ENCODE measurements around the gene PLET1.

Gene PLET1

GRCh38 chr11:112285841-112286311 lies 25.2 kb upstream of the PLET1 start:
- no peak for TF ChIP-seq CTCF (IDR thresholded peaks at IDR 0.05; ENCODE audit: insufficient read depth, missing control alignments)
- FAIRE-seq, result no peak

GRCh38 chr11:112281726-112282125 lies 21.1 kb upstream of the PLET1 start:
- TF ChIP-seq CTCF (IDR thresholded peaks at IDR 0.05; ENCODE audit: insufficient read depth, missing control alignments), result no peak
- DNase-seq (ENCODE audit: insufficient read length, low spot score), result no peak
- FAIRE-seq, result no peak

More at GRCh38 chr11:112285841-112286311, 25.2 kb upstream of the PLET1 start:
- no peak for DNase-seq (ENCODE audit: insufficient read length, low spot score)

GRCh38 chr11:112280268-112281126 lies 19.8 kb upstream of the PLET1 start:
- DNase-seq (ENCODE audit: insufficient read length, low spot score) (peak; percentile 55), FAIRE-seq (no peak)
- peak; percentile 76 for TF ChIP-seq CTCF (IDR thresholded peaks at IDR 0.05; ENCODE audit: insufficient read depth, missing control alignments)

GRCh38 chr11:112279901-112280267 lies 19.2 kb upstream of the PLET1 start:
- FAIRE-seq (no peak), DNase-seq (ENCODE audit: insufficient read length, low spot score) (peak; percentile 64)
- TF ChIP-seq CTCF (IDR thresholded peaks at IDR 0.05; ENCODE audit: insufficient read depth, missing control alignments), result peak; percentile 67

GRCh38 chr11:112278803-112279202 lies 18.1 kb upstream of the PLET1 start:
- no peak for DNase-seq (ENCODE audit: insufficient read length, low spot score)
- no peak for FAIRE-seq
- TF ChIP-seq CTCF (IDR thresholded peaks at IDR 0.05; ENCODE audit: insufficient read depth, missing control alignments), result no peak

GRCh38 chr11:112277941-112278340 lies 17.3 kb upstream of the PLET1 start:
- DNase-seq (ENCODE audit: insufficient read length, low spot score) (no peak), FAIRE-seq (no peak)
- TF ChIP-seq CTCF (IDR thresholded peaks at IDR 0.05; ENCODE audit: insufficient read depth, missing control alignments), result no peak

GRCh38 chr11:112277029-112277428 lies 16.4 kb upstream of the PLET1 start:
- TF ChIP-seq CTCF (IDR thresholded peaks at IDR 0.05; ENCODE audit: insufficient read depth, missing control alignments), result no peak
- no peak for FAIRE-seq

More at GRCh38 chr11:112277029-112277428, 16.4 kb upstream of the PLET1 start:
- no peak for DNase-seq (ENCODE audit: insufficient read length, low spot score)
